Ishikawa (cell line): ENCODE results near the gene STXBP5.

Source experiments
- CEBPB ChIP-seq: IDR thresholded peaks from 2 replicates; pipeline ENCODE4 v1.6.1; 2012
- CREB1 ChIP-seq: IDR thresholded peaks from 2 replicates; pipeline ENCODE4 v1.6.1; 2012; ENCODE audit warnings: low read depth
- EGR1 ChIP-seq: IDR thresholded peaks from 2 replicates; pipeline ENCODE4 v1.6.1; 2012
- EP300 ChIP-seq: IDR thresholded peaks from 2 replicates; pipeline ENCODE4 v1.6.1; 2012; ENCODE audit warnings: borderline replicate concordance
- FOXM1 ChIP-seq: IDR thresholded peaks from 2 replicates; pipeline ENCODE4 v1.6.1; 2012; ENCODE audit warnings: low read depth, borderline replicate concordance
- NFIC ChIP-seq: IDR thresholded peaks from 2 replicates; pipeline ENCODE4 v1.6.1; 2012
- RAD21 ChIP-seq: IDR thresholded peaks from 2 replicates; pipeline ENCODE4 v1.6.1; 2012; ENCODE audit warnings: low read depth
- TAF1 ChIP-seq: IDR thresholded peaks from 2 replicates; pipeline ENCODE4 v1.6.1; 2012; ENCODE audit warnings: low read depth, mild to moderate bottlenecking
- TCF12 ChIP-seq: IDR thresholded peaks from 2 replicates; pipeline ENCODE4 v1.6.1; 2012; ENCODE audit warnings: low read depth
- TEAD4 ChIP-seq: IDR thresholded peaks from 2 replicates; pipeline ENCODE4 v1.6.1; 2012
- YY1 ChIP-seq: IDR thresholded peaks from 2 replicates; pipeline ENCODE4 v1.6.1; 2012; ENCODE audit warnings: low read depth
- ZBTB7A ChIP-seq: IDR thresholded peaks from 2 replicates; pipeline ENCODE4 v1.6.1; 2012; ENCODE audit warnings: low read depth
- TF ChIP-seq, protein P1 (sequence below): IDR thresholded peaks from 2 replicates; pipeline ENCODE4 v1.6.1; 2012
- TF ChIP-seq, protein P2 (sequence below): IDR thresholded peaks from 2 replicates; pipeline ENCODE4 v1.6.1; 2012
- TF ChIP-seq, protein P3 (sequence below): IDR thresholded peaks from 2 replicates; pipeline ENCODE4 v1.6.1; 2012; ENCODE audit warnings: low read depth, mild to moderate bottlenecking

The STXBP5 gene

DNA sequence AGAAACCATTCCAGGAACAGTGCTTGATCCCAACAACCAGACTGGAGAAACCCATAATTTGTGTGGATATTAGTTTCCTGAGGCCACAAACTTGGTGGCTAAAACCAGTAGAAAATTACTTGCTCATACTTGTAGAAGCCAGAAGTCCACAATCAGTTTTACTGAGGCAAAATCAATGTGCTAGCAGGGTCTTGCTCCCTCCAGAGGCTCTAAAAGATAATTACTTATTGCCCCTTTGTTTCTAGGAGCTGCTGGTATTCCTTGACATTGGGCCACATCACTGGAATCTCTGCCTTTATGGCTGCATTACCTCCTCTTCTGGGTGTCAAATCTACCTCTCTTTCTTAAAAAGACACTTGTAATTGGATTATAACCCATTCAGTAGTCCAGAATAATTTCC lies 162.1 kb downstream of the STXBP5 start:
- TF ChIP-seq RAD21 (no peak), CEBPB (no peak), ZBTB7A (no peak), YY1 (no peak), CREB1 (no peak), TAF1 (no peak), TEAD4 (no peak), FOXM1 (no peak), NFIC (no peak)
- TF ChIP-seq, protein P1, sequence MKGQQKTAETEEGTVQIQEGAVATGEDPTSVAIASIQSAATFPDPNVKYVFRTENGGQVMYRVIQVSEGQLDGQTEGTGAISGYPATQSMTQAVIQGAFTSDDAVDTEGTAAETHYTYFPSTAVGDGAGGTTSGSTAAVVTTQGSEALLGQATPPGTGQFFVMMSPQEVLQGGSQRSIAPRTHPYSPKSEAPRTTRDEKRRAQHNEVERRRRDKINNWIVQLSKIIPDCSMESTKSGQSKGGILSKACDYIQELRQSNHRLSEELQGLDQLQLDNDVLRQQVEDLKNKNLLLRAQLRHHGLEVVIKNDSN = no peak
- TF ChIP-seq, protein P2, sequence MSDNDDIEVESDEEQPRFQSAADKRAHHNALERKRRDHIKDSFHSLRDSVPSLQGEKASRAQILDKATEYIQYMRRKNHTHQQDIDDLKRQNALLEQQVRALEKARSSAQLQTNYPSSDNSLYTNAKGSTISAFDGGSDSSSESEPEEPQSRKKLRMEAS = no peak

DNA sequence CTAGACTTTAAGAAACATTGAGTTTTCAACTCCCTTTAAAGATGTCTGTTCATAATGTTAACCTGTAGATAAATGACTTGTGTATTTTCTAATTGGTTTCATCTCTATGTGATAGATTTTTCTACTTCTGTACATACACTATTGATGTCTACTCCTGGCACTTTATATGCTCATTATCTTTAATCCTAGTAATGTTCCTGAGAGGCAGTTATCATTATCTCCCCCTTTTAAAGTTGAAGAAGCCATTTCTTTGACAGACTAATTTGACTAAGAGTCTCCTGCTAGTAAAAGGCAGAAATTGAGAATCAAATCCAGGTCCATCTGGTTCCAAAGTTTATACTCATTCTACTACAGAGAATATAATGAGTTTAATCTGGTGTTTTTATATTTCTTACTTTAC lies 167.1 kb downstream of the STXBP5 start:
- TF ChIP-seq ZBTB7A (no peak), CEBPB (no peak), EGR1 (no peak), TAF1 (no peak), TCF12 (no peak), YY1 (no peak), FOXM1 (no peak), NFIC (no peak), EP300 (no peak), RAD21 (no peak), TEAD4 (no peak), CREB1 (no peak)
- TF ChIP-seq, protein P2 = no peak
- TF ChIP-seq, protein P3, sequence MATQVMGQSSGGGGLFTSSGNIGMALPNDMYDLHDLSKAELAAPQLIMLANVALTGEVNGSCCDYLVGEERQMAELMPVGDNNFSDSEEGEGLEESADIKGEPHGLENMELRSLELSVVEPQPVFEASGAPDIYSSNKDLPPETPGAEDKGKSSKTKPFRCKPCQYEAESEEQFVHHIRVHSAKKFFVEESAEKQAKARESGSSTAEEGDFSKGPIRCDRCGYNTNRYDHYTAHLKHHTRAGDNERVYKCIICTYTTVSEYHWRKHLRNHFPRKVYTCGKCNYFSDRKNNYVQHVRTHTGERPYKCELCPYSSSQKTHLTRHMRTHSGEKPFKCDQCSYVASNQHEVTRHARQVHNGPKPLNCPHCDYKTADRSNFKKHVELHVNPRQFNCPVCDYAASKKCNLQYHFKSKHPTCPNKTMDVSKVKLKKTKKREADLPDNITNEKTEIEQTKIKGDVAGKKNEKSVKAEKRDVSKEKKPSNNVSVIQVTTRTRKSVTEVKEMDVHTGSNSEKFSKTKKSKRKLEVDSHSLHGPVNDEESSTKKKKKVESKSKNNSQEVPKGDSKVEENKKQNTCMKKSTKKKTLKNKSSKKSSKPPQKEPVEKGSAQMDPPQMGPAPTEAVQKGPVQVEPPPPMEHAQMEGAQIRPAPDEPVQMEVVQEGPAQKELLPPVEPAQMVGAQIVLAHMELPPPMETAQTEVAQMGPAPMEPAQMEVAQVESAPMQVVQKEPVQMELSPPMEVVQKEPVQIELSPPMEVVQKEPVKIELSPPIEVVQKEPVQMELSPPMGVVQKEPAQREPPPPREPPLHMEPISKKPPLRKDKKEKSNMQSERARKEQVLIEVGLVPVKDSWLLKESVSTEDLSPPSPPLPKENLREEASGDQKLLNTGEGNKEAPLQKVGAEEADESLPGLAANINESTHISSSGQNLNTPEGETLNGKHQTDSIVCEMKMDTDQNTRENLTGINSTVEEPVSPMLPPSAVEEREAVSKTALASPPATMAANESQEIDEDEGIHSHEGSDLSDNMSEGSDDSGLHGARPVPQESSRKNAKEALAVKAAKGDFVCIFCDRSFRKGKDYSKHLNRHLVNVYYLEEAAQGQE = no peak
- TF ChIP-seq, protein P1 = no peak

DNA sequence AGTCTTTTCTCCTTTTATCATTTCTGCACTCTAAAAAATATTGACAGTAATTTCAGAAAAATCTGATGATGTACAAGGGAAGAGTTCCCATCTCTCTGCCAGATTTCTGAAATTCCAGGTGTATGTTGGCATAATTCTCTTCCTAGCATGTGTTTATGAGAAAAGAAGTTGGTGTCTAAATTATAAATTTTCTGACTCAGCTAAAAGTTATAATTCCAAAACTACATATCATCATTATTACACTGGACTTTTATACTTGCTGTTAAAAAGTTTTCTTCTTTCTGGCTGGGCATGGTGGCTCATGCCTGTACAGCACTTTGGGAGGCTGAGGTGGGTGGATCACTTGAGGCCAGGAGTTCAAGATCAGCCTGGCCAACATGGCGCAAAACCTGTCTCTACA lies 168.6 kb downstream of the STXBP5 start:
- TF ChIP-seq YY1 = no peak
- TF ChIP-seq, protein P1 = no peak
- TF ChIP-seq EGR1 = no peak
- TF ChIP-seq, protein P3 = no peak
- TF ChIP-seq CEBPB = no peak
- no peak for TF ChIP-seq NFIC
- TF ChIP-seq FOXM1 = no peak
- no peak for TF ChIP-seq TAF1
- TF ChIP-seq, protein P2 = no peak
- no peak for TF ChIP-seq ZBTB7A
- no peak for TF ChIP-seq EP300
- no peak for TF ChIP-seq TEAD4
- no peak for TF ChIP-seq TCF12
- no peak for TF ChIP-seq CREB1
- no peak for TF ChIP-seq RAD21

DNA sequence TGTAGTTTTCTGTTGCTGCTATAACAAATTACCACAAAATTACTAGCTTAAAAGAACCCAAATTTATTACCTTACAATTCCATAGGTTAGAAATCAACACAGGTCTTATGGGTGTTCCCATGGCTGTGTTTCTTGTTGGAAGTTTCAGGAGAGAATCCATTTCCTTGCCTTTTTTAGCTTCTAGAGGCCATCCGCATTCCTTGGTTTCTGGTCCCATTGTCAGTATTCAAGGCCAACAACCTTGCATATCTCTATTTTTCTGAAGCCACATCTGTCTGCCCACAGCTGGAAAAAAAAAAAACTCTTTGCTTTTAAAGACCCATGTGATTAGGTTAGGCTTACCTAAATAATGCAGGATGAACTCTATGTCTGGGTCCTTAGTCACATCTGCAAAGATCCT lies 174.6 kb downstream of the STXBP5 start:
- TF ChIP-seq ZBTB7A (no peak), TCF12 (no peak)

DNA sequence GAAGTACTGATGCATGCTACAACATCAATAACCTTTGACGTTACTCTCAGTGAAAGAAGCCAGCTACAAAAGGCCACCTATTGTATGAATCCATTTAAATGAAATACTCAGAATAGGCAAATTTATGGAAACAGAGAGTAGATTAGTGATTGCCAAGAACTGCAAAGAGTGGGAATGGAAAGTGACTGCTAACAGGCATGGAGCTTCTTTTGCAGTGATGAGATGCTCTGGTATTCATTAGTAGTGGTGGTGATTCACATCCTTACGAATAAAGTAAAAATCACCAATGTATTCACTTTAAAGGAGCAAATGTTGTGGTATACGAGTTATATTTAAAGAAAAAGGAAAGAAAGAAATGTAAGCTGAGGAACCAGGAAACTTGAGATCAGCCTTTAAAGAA lies 177.5 kb downstream of the STXBP5 start:
- no peak for TF ChIP-seq RAD21
- no peak for TF ChIP-seq EGR1
- no peak for TF ChIP-seq TCF12
- TF ChIP-seq YY1 = no peak
- TF ChIP-seq EP300 = no peak
- TF ChIP-seq CREB1 = no peak
- TF ChIP-seq, protein P3 = no peak
- no peak for TF ChIP-seq ZBTB7A
